Brain pericyte (primary cell): ENCODE results near the gene TNFRSF14.
A peak's percentile ranks its signal among the peaks of the same experiment; 100 is the strongest.
"Not testable (repeated sequence)": the region's sequence is repeated elsewhere in the genome, so short reads cannot be mapped to it uniquely, and the experiment has no call there.

Experiments
- DNase-seq: peaks from one replicate; pipeline ENCODE4 v3.0.0-alpha.2; 2012; ENCODE audit warnings: low read depth, low spot score

TNFRSF14 gene

DNA sequence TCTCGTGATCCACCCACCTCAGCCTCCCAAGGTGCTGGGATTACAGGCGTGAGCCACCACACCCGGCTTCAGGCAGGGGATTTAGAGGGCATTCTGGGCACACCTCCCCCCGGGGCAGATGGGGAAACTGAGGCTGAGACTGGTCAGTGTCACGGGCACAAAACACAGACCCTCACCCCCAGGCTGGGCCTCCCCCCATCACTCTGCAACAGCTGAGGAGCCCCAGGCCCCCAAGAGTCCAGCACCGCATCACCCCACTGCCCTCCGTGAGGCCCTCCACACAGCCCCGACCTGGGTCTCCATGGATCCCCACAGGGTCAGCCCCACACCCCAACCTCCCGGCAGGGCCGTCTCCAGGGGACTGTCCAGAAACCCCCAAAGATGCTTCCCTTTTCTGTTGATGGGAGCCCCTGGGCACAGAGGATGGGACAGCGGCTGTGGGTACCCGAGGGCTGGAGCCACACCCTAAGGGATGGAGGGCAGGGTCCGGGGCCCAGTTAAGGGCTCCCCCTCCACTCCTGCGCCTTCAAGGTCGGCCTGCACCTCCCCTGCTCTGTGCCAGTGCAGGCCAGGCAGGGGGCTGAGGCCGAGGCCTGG, 11.0 kb downstream of the TNFRSF14 start:
- no peak for DNase-seq

DNA sequence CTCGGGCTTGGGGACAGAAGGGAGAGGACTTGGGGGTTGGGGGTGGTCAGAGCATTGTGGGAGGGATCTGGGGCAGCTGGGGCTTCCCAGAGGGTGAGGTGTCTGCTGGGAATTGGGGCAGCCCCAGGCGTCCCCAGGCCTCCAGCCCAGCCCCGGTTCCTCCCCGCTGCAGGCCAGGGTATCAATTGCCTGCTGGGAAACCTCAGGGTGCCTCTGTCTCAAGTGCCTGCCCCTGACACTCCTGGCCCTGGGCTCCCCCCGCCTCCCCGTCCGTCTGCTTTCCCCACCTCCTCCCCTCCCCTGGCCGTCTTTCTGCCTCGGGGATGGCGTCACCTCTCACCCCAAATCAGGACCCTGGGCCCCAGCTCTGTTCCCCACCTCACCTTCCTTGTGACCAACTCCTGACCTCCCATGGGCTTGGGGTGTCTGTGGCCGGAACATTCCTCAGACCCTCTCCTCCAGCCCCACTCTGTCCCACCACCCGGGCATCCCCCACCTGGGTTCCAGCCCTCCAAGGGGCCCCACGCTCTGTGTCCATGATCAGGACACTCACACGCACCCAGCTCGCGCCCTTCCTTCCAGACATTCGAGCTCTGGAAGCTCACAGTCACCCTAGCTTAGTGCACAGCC, 12.1 kb downstream of the TNFRSF14 start:
- not testable (repeated sequence) for DNase-seq

DNA sequence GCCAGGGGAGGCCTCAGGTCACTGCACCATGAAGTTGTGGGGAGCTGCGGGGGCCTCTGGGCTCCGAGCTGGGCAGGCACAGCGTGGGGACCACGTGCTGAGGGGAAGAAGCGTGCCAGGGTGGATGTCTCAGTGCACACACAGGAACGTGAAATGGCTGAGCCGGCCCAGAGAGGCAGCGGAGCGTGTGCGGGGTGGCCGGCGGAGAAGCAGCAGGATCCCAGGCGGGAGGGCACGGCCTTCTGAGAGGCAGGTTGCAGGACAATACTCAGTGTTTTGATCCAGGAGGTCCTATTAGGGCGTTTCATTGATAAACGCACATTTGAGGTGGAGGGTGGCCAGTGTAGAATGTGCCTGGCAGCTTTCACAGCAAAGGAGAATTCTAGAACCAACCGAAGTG, 12.9 kb downstream of the TNFRSF14 start:
- DNase-seq = no peak

DNA sequence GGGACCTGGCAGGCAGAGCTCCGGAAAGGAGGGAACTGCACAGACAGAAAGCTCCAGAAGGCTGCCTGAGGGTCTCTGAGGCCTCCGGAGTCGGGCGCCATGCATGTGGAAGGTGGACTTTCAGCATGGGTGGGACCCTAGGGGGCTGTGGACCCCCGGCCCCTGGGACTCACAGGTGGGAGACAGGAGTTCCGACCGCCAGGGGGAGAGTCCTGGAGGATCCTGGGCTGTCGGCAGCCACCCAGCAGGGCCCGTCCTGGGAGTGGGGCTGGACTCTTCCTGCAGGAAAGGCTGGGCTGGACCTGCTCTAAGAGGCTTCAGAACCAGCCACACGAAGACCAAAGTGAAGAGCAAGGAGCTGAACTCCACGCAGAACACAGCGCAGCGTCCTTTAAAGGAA, 13.5 kb downstream of the TNFRSF14 start:
- DNase-seq = not testable (repeated sequence)

DNA sequence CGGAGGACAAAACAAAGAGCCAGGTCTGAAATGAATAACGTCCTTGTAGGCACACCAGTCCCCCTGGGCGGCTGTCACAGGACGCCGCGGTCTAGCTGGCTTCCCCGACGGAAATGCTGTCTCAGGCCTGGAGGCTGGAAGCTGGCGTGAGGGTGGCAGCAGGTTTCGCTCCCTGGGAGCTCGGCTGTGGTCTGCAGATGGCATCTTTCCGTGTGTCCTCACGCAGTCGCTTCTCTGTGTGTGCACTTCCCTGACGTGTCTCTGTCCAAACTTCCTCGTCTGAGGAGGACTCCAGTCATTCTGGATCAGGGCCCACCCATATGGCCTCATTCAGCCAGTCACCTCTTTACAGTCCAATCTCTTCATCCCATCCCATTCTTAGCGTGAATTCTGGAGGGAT, 14.2 kb downstream of the TNFRSF14 start:
- DNase-seq = no peak

DNA sequence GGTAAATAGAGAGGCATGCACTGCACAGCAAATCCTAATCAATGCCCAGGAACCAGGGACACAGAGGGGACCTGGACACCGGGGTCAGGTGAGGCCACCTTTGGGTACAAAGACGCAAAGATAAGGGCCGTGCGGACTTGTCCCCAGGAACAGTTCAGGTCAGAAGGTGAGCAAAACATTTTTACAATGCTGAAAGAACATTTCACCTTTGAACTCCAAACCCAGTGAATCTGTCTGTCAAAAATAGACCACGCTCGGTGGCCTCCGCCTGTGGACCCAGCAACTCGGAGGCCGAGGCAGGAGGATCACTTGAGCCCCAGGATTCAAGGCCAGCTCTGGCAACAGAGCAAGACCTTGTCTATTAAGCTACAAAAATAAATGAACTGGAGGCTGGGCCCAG, 15.2 kb downstream of the TNFRSF14 start:
- no peak for DNase-seq

DNA sequence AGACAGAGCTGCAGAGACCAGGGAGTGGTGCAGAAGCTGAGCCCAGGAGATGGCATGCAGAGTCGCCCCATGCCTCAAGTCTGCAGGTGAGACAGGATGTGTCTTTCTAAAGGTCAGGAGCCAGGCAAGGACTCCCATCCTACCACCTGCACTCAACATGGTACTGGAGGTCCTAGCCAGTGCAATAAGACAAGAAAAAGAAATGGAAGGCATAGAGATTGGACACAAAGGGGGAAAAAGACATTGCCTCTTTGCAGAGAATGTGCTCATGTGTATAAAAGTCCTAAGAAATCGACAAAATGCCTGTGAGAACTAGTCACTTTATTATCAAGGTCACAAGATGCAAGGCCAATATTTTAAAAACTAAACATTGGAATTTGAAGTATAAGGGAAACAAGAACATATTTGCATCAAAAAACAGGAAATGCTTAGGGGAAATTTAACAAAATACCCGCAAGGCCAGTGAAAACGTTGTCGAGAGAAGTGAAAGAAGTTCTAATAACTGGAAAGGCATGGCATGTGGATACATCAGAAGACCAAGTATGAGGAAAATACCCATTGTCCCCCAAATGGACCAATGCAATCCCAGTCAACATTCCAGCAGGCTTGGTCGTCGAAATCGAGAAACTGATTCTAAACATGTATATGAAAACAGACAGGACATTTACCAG, 17.2 kb downstream of the TNFRSF14 start:
- DNase-seq = no peak

DNA sequence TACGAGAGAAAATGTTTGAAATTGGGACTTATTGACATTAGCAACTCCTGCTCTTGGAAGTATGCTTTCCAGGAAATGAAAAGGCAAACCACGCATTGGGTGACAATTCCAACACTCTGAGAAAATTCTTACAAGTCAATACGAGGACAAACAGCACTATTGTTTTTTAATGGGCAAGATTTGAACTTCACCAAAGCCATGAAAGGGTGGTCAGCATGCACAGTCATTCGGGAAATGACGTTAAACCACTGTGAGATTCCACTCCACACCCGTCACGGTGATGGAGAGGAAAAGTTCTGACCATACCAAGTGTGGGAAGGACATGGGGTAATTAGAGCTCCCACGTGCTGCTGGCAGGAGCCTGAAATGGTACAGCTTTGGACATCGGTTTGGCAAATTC, 18.2 kb downstream of the TNFRSF14 start:
- no peak for DNase-seq

DNA sequence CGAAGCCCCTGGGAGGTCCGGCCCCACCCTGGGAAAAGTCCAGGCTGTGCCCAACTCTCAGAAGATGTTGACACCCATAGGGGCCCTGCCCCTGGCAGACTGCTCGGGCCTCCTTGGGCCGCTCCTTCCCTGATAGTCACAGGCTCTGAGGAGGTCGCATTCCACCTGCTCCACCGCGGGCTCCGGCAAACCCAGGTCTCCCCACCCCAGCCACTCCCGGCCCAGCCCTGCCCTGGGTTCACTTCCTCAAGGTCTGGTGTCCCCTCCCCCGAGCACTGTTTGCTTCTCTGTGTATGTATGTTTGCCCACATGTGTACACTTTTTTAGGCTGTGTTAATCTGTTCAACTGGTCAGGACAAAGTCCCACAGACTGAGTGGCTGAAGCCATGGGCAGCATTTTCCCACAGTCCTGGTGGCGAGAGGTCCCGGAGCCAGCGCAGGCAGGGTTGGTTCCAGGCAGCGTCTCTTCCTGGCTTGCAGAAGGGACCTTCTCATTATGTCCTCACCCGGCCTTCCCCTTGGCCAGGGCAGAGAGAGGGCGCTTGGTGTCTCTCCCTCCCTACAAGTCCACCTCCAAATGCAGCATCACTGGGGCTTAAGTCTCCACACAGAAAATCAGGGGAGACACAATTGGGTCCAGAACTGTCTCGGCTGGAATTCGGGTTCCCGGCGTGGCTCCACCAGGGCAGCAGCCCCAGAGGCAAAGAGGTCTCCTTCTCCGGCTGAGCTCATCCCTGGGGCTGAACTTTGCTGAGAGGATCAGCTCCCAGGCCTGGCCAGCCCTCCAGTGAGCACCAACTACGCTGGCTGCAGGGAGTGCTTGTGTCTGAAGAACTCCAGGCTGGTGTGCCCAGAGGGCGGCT, 19.9 kb downstream of the TNFRSF14 start:
- no peak for DNase-seq

DNA sequence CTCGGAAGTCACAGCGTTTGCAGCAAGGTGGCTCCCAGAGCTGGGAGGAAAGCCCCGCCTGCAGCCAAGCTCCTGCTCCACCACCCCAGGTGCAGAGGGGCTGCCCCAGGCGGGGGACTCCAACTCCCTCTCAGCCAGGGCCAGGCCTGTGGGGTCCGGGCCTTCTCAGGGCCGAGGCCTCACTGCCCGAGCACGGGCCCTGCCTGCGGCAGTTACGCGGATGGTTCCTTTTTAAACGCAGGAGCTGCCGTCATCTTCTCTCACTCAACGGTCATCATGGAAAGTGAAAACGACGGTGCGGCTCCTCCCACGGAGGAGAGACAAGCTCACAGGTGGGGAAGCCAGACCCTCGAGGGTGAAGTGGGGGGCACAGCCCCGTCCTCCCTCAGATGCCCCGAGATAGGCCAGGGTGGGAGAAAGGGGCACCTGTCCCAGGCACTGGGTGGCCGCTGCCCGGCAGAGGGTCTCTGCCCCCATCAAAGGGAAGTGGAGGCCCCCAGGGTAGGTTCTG, 21.4 kb downstream of the TNFRSF14 start:
- not testable (repeated sequence) for DNase-seq

DNA sequence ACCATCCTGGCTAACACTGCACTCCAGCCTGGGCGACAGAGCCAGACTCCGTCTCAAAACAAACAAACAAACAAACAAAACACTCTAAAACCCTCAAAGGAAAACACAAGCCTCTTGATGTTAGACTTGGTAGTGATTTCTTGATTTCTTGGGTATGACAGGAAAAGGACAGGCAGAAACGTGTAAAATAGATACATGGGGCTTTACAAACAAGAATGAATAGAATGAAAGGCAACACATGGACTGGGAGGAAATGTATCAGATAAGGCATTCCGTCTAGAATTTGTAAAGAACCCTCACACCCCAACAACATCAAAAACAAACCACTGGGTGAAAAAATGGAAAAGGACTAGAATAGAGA, 22.6 kb downstream of the TNFRSF14 start:
- DNase-seq = no peak

DNA sequence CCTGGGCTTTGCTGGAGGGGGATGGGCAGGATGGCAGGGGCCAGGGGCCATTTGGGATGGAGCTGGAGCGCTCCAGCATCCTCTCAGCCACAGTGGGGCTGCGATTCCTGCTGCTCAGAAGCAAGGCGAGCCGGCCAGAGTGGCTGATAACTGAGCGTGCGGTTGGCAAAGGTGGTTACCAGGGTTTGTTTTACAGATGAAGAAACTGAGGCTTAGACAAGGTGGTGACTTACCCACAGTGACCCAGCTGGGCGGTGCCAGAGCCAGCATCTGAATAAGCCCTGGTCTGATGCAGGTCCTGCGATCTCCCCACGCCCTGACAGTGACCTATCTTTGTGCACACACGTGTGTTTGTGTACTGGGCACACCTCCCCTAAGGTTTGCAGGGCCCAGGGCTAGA, 24.5 kb downstream of the TNFRSF14 start:
- no peak for DNase-seq

DNA sequence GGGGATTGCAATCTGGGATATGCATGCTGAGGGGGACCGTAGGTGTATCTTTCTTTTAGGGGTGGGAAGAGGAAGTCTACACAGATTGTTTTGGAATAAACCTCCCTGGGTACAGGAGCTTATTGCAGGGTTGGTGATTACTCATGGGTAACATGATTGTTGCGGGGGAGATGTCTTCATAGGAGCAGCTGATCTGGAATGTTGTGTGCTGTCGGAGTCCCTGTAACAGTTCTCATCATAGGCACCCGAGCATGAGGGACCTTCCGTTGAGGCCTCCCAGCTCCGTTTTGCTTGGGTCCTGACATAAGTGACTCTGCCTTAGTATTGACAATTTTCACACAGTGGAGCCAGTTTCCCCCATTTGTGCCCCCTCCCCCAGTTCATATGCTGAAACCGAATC, 26.2 kb downstream of the TNFRSF14 start:
- DNase-seq = no peak

DNA sequence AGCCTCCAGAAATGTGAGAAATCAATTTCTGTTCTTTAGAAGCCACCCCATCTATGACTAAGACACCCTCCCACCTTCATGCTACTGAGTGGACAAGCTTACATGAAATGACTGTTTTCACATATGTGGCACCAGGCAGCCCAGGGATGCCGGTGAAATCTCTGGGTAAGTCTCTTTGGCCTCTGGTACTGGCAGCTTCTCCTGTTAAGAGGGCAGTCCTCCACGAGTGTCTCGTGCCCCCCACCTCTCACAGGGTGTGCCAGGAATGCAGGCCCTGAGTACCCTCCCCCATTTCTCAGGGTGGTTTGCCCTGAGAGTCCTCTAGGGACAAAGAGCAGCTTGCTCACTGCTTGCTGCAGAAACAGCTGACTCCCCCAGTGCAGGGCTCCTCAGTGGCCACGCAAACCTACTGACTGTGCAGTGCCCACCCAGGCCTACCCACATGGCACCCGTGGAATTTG, 27.2 kb downstream of the TNFRSF14 start:
- no peak for DNase-seq

DNA sequence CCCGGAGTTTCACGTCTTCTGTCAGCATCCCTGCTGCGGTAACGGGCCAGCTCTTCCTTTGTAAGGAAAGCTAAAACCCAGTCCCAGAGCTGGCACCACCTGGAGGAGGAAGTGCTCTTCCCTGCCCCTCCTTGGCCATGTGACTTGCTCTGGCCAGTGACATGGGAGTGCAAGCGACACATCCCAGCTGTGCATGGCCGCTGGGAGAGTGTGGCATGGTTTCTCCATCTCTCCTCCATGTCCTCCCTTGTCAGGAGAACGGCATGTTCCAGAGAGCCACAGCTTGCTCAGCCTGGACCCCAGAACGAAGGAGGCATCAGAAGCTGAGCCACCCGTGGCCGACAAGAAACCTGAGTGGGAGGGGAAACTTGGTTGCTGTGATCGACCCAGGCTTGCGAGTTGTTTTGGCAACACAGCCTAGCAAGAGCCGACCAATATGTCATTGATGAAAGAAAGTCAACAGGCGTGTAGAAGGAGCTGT, 27.7 kb downstream of the TNFRSF14 start:
- no peak for DNase-seq

DNA sequence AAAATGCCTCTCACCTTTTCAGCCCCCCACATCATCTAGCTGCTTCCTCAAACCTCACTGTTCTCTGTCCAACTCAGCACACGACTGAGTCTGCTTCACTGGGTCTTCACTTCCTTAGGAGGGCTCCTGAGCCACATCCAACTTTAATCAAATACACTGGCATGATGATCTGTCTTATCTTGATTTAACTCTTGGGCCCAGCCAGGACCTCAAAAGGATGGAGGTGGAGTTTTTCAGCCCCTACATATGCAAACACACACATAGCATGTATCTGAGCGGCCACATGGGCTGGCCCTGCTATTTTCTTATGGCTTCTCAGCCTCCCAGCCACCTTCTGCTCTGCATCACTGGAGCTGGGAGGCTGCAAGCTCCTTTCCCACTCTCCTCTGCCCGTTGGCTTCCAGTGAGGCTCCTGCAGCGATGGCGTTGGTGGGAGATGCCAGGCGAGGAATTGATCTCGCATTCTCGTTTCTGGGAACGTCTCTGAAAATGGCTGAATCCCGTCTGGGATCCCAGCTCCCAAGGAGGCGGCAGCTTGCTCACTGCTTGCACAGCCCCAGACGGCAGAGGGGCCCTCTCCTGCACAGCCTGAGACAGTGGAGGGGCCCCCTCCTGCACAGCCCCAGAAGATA, 28.6 kb downstream of the TNFRSF14 start:
- DNase-seq = no peak

DNA sequence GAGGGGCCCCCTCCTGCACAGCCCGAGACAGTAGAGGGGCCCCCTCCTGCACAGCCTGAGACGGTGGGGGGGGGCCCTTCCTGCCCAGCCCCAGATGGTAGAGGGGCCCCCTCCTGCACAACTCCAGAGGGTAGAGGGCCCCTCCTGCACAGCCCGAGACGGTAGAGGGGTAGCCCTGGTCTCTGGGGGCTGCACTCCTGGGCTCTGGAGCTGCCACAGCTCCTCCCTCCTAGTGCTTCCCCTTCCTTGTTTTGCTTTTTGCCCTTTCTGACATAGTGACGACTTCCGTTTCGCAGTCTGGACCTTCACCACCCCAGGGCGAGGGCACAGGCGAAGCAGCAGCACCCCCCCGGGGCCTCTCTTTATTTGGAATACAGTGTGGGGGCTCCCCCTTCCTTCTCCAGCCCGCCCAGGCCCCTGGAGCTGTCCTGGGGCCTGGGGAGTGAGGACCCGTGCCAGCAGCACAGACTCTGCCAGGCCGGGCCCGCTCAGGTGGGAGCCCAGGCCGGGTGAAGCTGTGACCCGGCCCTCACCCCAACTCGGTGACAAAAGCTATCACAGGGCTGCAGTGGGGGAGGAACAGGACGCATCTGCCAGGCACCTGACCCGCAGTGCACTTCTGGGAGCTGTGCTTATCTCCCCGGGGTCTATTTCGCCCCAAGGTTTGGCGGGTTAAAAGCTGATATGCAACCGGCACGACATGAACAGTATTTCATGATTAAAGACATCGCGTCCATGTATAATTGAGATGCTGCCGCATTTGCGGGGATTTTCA, 29.3 kb downstream of the TNFRSF14 start:
- DNase-seq = no peak

DNA sequence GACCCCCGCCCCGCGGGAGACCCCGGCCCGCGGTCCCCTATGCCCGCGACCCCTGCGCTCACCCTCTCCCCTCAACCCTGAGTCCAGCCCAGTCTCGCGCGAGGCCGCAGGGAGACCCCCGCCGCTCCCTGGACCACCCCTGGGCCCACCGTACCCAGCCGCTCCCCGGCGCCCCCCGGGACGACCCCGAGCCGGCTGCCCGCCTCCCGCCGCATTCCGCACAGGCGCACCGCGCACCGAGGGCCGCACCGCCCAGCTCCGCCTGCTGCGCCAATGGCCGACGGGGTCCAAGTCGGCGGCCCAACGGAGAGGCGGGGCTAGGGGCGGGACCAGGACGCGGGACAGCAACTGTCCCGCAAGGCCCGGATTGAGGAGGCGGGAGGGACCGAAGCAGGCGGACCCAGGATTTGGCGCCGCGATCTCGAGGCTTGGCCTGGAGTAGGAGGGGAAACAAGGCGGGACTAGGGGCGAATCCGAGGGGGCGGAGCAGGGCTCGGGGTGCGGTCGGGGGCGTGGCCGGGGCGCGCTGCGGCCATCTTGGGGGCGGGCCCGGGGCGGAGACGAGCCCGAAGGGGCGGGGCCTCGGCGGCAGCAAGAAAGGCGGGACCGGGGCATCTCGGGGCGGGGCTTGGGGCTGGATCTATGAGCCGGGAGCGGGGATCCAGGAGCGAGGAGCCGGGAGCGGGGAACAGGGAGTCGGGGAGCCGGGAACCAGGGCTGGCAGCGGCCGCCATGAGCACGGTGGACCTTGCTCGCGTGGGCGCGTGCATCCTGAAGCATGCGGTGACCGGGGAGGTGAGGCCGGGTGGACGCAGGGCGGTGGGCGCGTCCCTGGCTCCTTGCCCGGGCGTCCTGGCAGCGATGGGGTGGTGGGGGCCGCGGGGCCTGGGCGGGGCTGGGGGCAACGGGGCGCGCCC, 30.2 kb downstream of the TNFRSF14 start, which contains the start of gene PRXL2B:
Gene PRXL2B (plus strand): TSS at position 624 of the 917 bp plus-strand sequence. CDS start 109 bp downstream, at position 733.
- DNase-seq = peak; percentile 96
